HepG2 (cell line): Measurements from ENCODE around the gene BICDL2. TPM values are rescaled to one million over a fixed set of nuclear protein-coding genes. Genes with fewer than 3 reads are reported as not detected.

Source experiments
- ATAC-seq: fragments of 200-7000 bp; cut with Tn5 transposase; 3 replicates; pipeline ENCODE4 v1.9.1; 2020; ENCODE audit warnings: mild to moderate bottlenecking, moderate library complexity
- BruUV-seq: library from RNA; stranded (reverse); fragments of 400-500 nt; replicated peaks from 2 replicates; lab custom pipeline; 2021; lab: Mats Ljungman, UMichigan
- CTCF ChIA-PET: fragments of 300-600 bp; formaldehyde crosslinking; extraction: SDS; loops from one replicate; lab custom pipeline; 2021; ENCODE audit warnings: low total read pairs, inconsistent platforms, low intra/inter-chr PET ratio; lab: Yijun Ruan, JAX
- POLR2A ChIA-PET: fragments of 350-600 bp; sonication (Branson Sonifier 250); formaldehyde crosslinking; loops from one replicate; lab custom pipeline; 2020; ENCODE audit warnings: antibody characterized with exemption, inconsistent platforms; lab: Yijun Ruan, JAX
- DNase-seq: peaks from one replicate; pipeline ENCODE4 v3.0.0-alpha.2; 2015; ENCODE audit warnings: low spot score
- FAIRE-seq: peaks from 3 replicates; lab custom pipeline; 2011; peaks lifted over from hg19 to GRCh38; lab: Jason Lieb, UNC
- H2AFZ ChIP-seq: one replicate; pipeline ENCODE4 v1.6.1; 2011; ENCODE audit warnings: low read length, inconsistent platforms
- H3K27ac ChIP-seq: fragments of 300-600 bp; 3 replicates; pipeline ENCODE4 v1.8.0; 2011; ENCODE audit warnings: mixed run types, mild to moderate bottlenecking, mixed read lengths, low read length, inconsistent platforms; ENCODE audit not compliant: insufficient read depth; ENCODE audit errors: extremely low read length
- H3K27me3 ChIP-seq, 2 experiments: fragments of 200-600 bp in 1 of 2; 2 replicates in 1 of 2; 3 replicates in 1 of 2; pipeline versions ENCODE4 v1.6.0 to v1.8.0; 2011; ENCODE audit warnings: low read length in 2 of 2, mild to moderate bottlenecking in 2 of 2, moderate library complexity in 2 of 2, inconsistent platforms in 1 of 2; ENCODE audit not compliant: insufficient read depth in 2 of 2, control insufficient read depth in 1 of 2
- H3K36me3 ChIP-seq, 2 experiments: fragments of 200-600 bp in 1 of 2; replicated peaks in 1 of 2; 2 replicates in 1 of 2; 3 replicates in 1 of 2; pipeline versions ENCODE4 v1.5.1 to v1.8.0; 2011; ENCODE audit warnings: low read length in 2 of 2, inconsistent platforms in 1 of 2; ENCODE audit not compliant: insufficient read depth in 2 of 2, control insufficient read depth in 1 of 2
- H3K4me1 ChIP-seq: 2 replicates; pipeline ENCODE4 v1.5.1; 2012; ENCODE audit warnings: low read length, inconsistent platforms; ENCODE audit not compliant: insufficient read depth
- H3K4me2 ChIP-seq: 2 replicates; pipeline ENCODE4 v1.6.0; 2011; ENCODE audit warnings: low read depth, low read length, inconsistent platforms
- H3K4me3 ChIP-seq, 3 experiments: fragments of 200-600 bp in 1 of 3; sonication (generic), shearing (Covaris generic) in 1 of 3; replicated peaks in 1 of 3; 2 replicates each; pipeline ENCODE4 v1.5.1; 2011 to 2016; ENCODE audit warnings: low read length in 3 of 3, inconsistent platforms in 2 of 3, low read depth in 2 of 3, mild to moderate bottlenecking in 2 of 3, control low read depth in 1 of 3, mixed read lengths in 1 of 3; ENCODE audit not compliant: insufficient read depth in 1 of 3
- H3K79me2 ChIP-seq: one replicate; pipeline ENCODE4 v1.6.1; 2011; ENCODE audit warnings: low read length, inconsistent platforms; ENCODE audit not compliant: insufficient read depth
- H3K9ac ChIP-seq: 2 replicates; pipeline ENCODE4 v1.6.0; 2011; ENCODE audit warnings: mild to moderate bottlenecking, low read depth, low read length, inconsistent platforms; ENCODE audit not compliant: insufficient read depth
- H3K9me3 ChIP-seq: 2 replicates; pipeline ENCODE4 v1.5.1; 2012; ENCODE audit warnings: mild to moderate bottlenecking, low read length
- H4K20me1 ChIP-seq: 2 replicates; pipeline ENCODE4 v1.6.0; 2011; ENCODE audit warnings: inconsistent platforms, mild to moderate bottlenecking, low read length, moderate library complexity; ENCODE audit not compliant: insufficient read depth
- ELF1 ChIP-seq: sonication (generic); formaldehyde crosslinking; IDR thresholded peaks from 2 replicates; pipeline ENCODE4 v1.4.0; 2020; ENCODE audit warnings: missing genetic modification reagents
- FOXK1 ChIP-seq: sonication (generic); formaldehyde crosslinking; IDR thresholded peaks from 2 replicates; pipeline ENCODE4 v1.4.0; 2020; ENCODE audit warnings: low read depth, missing genetic modification reagents, borderline replicate concordance
- NR2C2 ChIP-seq: sonication (generic); formaldehyde crosslinking; IDR thresholded peaks from 2 replicates; pipeline ENCODE4 v1.4.0; 2020; ENCODE audit warnings: missing genetic modification reagents, mild to moderate bottlenecking, moderate library complexity, borderline replicate concordance
- RBM22 ChIP-seq: fragments of 200-400 bp; formaldehyde crosslinking; optimal IDR thresholded peaks from 2 replicates; pipeline ENCODE3; 2017; ENCODE audit warnings: mild to moderate bottlenecking, low read length, moderate library complexity
- SETDB1 ChIP-seq: sonication (generic); formaldehyde crosslinking; IDR thresholded peaks from 2 replicates; pipeline ENCODE4 v1.5.1; 2020; ENCODE audit warnings: missing genetic modification reagents, mild to moderate bottlenecking, borderline replicate concordance
- SP2 ChIP-seq: sonication (generic); formaldehyde crosslinking; IDR thresholded peaks from 2 replicates; pipeline ENCODE4 v1.5.1; 2020; ENCODE audit warnings: mild to moderate bottlenecking, missing genetic modification reagents
- ZFP37 ChIP-seq: sonication (generic); formaldehyde crosslinking; IDR thresholded peaks from 2 replicates; pipeline ENCODE4 v1.4.0; 2020; ENCODE audit warnings: missing genetic modification reagents, borderline replicate concordance
- ZFX ChIP-seq: sonication (generic); formaldehyde crosslinking; IDR thresholded peaks from 2 replicates; pipeline ENCODE4 v1.4.0; 2020; ENCODE audit warnings: mild to moderate bottlenecking, low read depth, missing genetic modification reagents, moderate library complexity
- ZFY ChIP-seq: sonication (generic); formaldehyde crosslinking; IDR thresholded peaks from 2 replicates; pipeline ENCODE4 v1.4.0; 2020; ENCODE audit warnings: missing genetic modification reagents
- ZIK1 ChIP-seq: sonication (generic); formaldehyde crosslinking; IDR thresholded peaks from 2 replicates; pipeline ENCODE4 v1.5.0; 2020; ENCODE audit warnings: mild to moderate bottlenecking, low read depth, missing genetic modification reagents, borderline replicate concordance
- ZNF143 ChIP-seq: sonication (generic); formaldehyde crosslinking; IDR thresholded peaks from 2 replicates; pipeline ENCODE4 v1.4.0; 2020; ENCODE audit warnings: missing genetic modification reagents
- ZNF234 ChIP-seq: sonication (generic); formaldehyde crosslinking; conservative IDR thresholded peaks from 2 replicates; pipeline ENCODE4 v1.5.1; 2020; ENCODE audit warnings: mild to moderate bottlenecking, missing genetic modification reagents
- ZNF296 ChIP-seq: sonication (generic); formaldehyde crosslinking; conservative IDR thresholded peaks from 2 replicates; pipeline ENCODE4 v1.5.0; 2020; ENCODE audit warnings: mild to moderate bottlenecking, missing genetic modification reagents
- ZNF709 ChIP-seq: sonication (generic); formaldehyde crosslinking; IDR thresholded peaks from 2 replicates; pipeline ENCODE4 v1.5.0; 2020; ENCODE audit warnings: mild to moderate bottlenecking, missing genetic modification reagents
- WGBS: methylation state at CpG from one replicate; pipeline ENCODE4 v1.1.6; 2017; ENCODE audit warnings: low lambda C conversion rate; 5-methylcytosine and 5-hydroxymethylcytosine counted together
- in situ Hi-C: cut with HindIII; loops from 2 replicates; pipeline ENCODE4 v1.10.0; 2017; ENCODE audit warnings: low pct_unique_long_range_greater_than_20kb; ENCODE audit not compliant: extremely low pct_ligation_motif_present
- intact Hi-C: fragments of 100-400 bp; cut with micrococcal nuclease; formaldehyde crosslinking; loops from one replicate; pipeline ENCODE4 v1.10.0; 2022; ENCODE audit not compliant: unreplicated experiment
- polyA plus RNA-seq, 8 experiments: library from polyadenylated mRNA; depleted of rRNA in 3 of 8; stranded (reverse) in 7 of 8; unstranded in 1 of 8; fragments of >200 nt; fragmentation: Illumina TruSeq in 4 of 8; extraction: Trizol in 4 of 8; gene quantifications; 2 replicates each; pipeline versions ENCODE4 v1.2.1 to v1.2.3, GENCODE V29; 2011 to 2016; ENCODE audit warnings: low read depth in 4 of 8, missing spikeins in 1 of 8, mixed read lengths in 1 of 8; ENCODE audit not compliant: insufficient read depth in 1 of 8
- total RNA-seq, 5 experiments: library from RNA; depleted of rRNA; stranded (reverse); fragments of >200 nt; fragmentation: Illumina TruSeq; extraction: Trizol; gene quantifications; 2 replicates each; pipeline ENCODE4 v1.2.3, GENCODE V29; 2016; ENCODE audit warnings: low read depth in 1 of 5
- TF ChIP-seq, protein P1 (sequence below): sonication (generic); formaldehyde crosslinking; IDR thresholded peaks from 2 replicates; pipeline ENCODE4 v1.5.1; 2020; ENCODE audit warnings: mild to moderate bottlenecking, missing genetic modification reagents
- TF ChIP-seq, protein P2 (sequence below): sonication (generic); formaldehyde crosslinking; conservative IDR thresholded peaks from 2 replicates; pipeline ENCODE4 v1.4.0; 2020; ENCODE audit warnings: missing genetic modification reagents

The BICDL2 gene
- total and polyA plus RNA-seq, 2 of the 13 experiments (the other 11 are each of a cell fraction or from before 2014, with no cell fraction given): 0.12 TPM; not detected in 1

GRCh38 chr16:3085868-3086595 lies 49.3 kb upstream of the BICDL2 start (continued):
- TF ChIP-seq ZFY (no peak), ZNF143 (CRISPR knock-in tag) (no peak), ZFP37 (no peak), ELF1 (CRISPR knock-in tag) (peak; percentile 66; the same call in 1 of the 2 replicates), RBM22 (no peak)

DNA sequence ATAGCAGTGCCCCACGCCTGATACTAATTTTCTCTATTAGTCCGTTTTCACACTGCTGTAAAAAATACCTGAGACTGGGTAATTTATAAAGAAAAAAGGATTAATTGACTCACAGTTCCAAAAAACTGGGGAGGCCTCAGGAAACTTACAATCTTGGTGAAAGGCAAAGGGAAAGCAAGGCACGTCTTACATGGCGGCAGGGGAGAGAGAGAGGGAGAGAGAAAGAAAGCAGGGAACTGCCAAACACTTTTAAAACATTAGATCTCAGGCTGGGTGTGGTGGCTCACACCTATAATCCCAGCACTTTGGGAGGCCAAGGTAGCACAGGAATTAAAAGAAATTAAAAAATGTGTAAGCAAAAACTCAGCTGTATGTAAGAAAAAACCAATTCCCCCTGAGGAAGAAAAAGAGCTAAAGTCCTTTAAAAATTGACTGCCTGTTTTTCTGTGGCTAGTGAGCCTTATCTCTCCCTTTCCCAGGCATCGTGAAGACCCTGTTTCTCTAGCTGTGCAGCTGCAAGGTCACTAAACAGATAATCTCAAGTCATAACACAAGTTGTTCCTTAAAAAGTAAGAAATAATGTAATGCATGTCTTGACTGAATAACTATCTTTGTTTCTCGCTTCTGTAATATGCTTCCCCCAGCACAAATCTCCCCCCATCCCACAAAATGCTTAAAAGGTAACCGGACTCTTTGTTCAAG lies 48.4 kb upstream of the BICDL2 start:
- ATAC-seq (no peak), FAIRE-seq (no peak), DNase-seq (no peak)
- Histone ChIP-seq H3K27me3 (peaks cover under 1 to 2% of the 10 kb centered on the region in 2 experiments; a peak in 1 of 5 replicates), H2AFZ (no peak overlapping the region), H4K20me1 (no peaks in the 10 kb centered on the region), H3K4me1 (peaks cover 46% of the 10 kb centered on the region), H3K9me3 (no peaks in the 10 kb centered on the region), H3K4me3 (no peak overlapping the region), H3K4me2 (no peak overlapping the region), H3K9ac (no peak overlapping the region), H3K27ac (no peak overlapping the region), H3K79me2 (no peaks in the 10 kb centered on the region), H3K36me3 (no peaks in the 10 kb centered on the region)
- BruUV-seq: no TSS peak
- ChIA-PET POLR2A (interaction anchor here (1.1 to 3.0 kb wide), 2 partner anchors 20 to 26 kb away, joined by 3 to 38 read pairs; partner anchors contain the start of gene IL32), CTCF (no interaction called here)
- in situ Hi-C loops: no loop called here
- 79% methylated on average over 7 of the region's 7 CpGs for WGBS
- intact Hi-C loops: no loop called here
- TF ChIP-seq ZNF709 (CRISPR knock-in tag) (no peak), SETDB1 (CRISPR knock-in tag) (no peak), SP2 (CRISPR knock-in tag) (no peak), FOXK1 (CRISPR knock-in tag) (no peak), ZIK1 (CRISPR knock-in tag) (no peak), ZFX (no peak), ZNF234 (CRISPR knock-in tag) (no peak), ZNF296 (CRISPR knock-in tag) (no peak), NR2C2 (no peak)
- TF ChIP-seq, protein P1, sequence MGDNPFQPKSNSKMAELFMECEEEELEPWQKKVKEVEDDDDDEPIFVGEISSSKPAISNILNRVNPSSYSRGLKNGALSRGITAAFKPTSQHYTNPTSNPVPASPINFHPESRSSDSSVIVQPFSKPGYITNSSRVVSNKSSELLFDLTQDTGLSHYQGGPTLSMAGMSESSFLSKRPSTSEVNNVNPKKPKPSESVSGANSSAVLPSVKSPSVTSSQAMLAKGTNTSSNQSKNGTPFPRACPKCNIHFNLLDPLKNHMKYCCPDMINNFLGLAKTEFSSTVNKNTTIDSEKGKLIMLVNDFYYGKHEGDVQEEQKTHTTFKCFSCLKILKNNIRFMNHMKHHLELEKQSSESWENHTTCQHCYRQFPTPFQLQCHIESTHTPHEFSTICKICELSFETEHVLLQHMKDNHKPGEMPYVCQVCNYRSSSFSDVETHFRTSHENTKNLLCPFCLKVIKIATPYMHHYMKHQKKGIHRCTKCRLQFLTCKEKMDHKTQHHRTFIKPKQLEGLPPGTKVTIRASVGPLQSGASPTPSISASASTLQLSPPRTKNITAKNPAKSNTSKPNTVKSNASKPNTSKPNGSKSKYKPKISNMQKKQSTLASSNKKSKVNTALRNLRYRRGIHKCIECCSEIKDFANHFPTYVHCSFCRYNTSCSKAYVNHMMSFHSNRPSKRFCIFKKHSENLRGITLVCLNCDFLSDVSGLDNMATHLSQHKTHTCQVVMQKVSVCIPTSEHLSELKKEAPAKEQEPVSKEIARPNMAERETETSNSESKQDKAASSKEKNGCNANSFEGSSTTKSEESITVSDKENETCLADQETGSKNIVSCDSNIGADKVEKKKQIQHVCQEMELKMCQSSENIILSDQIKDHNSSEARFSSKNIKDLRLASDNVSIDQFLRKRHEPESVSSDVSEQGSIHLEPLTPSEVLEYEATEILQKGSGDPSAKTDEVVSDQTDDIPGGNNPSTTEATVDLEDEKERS (CRISPR knock-in tag): no peak
- TF ChIP-seq, protein P2, sequence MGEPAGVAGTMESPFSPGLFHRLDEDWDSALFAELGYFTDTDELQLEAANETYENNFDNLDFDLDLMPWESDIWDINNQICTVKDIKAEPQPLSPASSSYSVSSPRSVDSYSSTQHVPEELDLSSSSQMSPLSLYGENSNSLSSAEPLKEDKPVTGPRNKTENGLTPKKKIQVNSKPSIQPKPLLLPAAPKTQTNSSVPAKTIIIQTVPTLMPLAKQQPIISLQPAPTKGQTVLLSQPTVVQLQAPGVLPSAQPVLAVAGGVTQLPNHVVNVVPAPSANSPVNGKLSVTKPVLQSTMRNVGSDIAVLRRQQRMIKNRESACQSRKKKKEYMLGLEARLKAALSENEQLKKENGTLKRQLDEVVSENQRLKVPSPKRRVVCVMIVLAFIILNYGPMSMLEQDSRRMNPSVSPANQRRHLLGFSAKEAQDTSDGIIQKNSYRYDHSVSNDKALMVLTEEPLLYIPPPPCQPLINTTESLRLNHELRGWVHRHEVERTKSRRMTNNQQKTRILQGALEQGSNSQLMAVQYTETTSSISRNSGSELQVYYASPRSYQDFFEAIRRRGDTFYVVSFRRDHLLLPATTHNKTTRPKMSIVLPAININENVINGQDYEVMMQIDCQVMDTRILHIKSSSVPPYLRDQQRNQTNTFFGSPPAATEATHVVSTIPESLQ: no peak
